HepG2 (cell line): Measurements from ENCODE around the gene LGALS16. TPM values are rescaled to one million over a fixed set of nuclear protein-coding genes. Genes with fewer than 3 reads are reported as not detected.
A peak's percentile ranks its signal among the peaks of the same experiment; 100 is the strongest.

Experiments used
- ATAC-seq: fragments of 200-7000 bp; cut with Tn5 transposase; 3 replicates; pipeline ENCODE4 v1.9.1; 2020; ENCODE audit warnings: mild to moderate bottlenecking, moderate library complexity
- BruUV-seq: library from RNA; stranded (reverse); fragments of 400-500 nt; replicated peaks from 2 replicates; lab custom pipeline; 2021; lab: Mats Ljungman, UMichigan
- CTCF ChIA-PET: fragments of 300-600 bp; formaldehyde crosslinking; extraction: SDS; loops from one replicate; lab custom pipeline; 2021; ENCODE audit warnings: low total read pairs, inconsistent platforms, low intra/inter-chr PET ratio; lab: Yijun Ruan, JAX
- POLR2A ChIA-PET: fragments of 350-600 bp; sonication (Branson Sonifier 250); formaldehyde crosslinking; loops from one replicate; lab custom pipeline; 2020; ENCODE audit warnings: antibody characterized with exemption, inconsistent platforms; lab: Yijun Ruan, JAX
- DNase-seq: peaks from one replicate; pipeline ENCODE4 v3.0.0-alpha.2; 2015; ENCODE audit warnings: low spot score
- FAIRE-seq: peaks from 3 replicates; lab custom pipeline; 2011; peaks lifted over from hg19 to GRCh38; lab: Jason Lieb, UNC
- H2AFZ ChIP-seq: one replicate; pipeline ENCODE4 v1.6.1; 2011; ENCODE audit warnings: low read length, inconsistent platforms
- H3K27ac ChIP-seq: fragments of 300-600 bp; 3 replicates; pipeline ENCODE4 v1.8.0; 2011; ENCODE audit warnings: mixed run types, mild to moderate bottlenecking, mixed read lengths, low read length, inconsistent platforms; ENCODE audit not compliant: insufficient read depth; ENCODE audit errors: extremely low read length
- H3K27me3 ChIP-seq, 2 experiments: fragments of 200-600 bp in 1 of 2; 2 replicates in 1 of 2; 3 replicates in 1 of 2; pipeline versions ENCODE4 v1.6.0 to v1.8.0; 2011; ENCODE audit warnings: low read length in 2 of 2, mild to moderate bottlenecking in 2 of 2, moderate library complexity in 2 of 2, inconsistent platforms in 1 of 2; ENCODE audit not compliant: insufficient read depth in 2 of 2, control insufficient read depth in 1 of 2
- H3K36me3 ChIP-seq, 2 experiments: fragments of 200-600 bp in 1 of 2; replicated peaks in 1 of 2; 2 replicates in 1 of 2; 3 replicates in 1 of 2; pipeline versions ENCODE4 v1.5.1 to v1.8.0; 2011; ENCODE audit warnings: low read length in 2 of 2, inconsistent platforms in 1 of 2; ENCODE audit not compliant: insufficient read depth in 2 of 2, control insufficient read depth in 1 of 2
- H3K4me1 ChIP-seq: 2 replicates; pipeline ENCODE4 v1.5.1; 2012; ENCODE audit warnings: low read length, inconsistent platforms; ENCODE audit not compliant: insufficient read depth
- H3K4me2 ChIP-seq: 2 replicates; pipeline ENCODE4 v1.6.0; 2011; ENCODE audit warnings: low read depth, low read length, inconsistent platforms
- H3K4me3 ChIP-seq, 3 experiments: fragments of 200-600 bp in 1 of 3; sonication (generic), shearing (Covaris generic) in 1 of 3; replicated peaks in 1 of 3; 2 replicates each; pipeline ENCODE4 v1.5.1; 2011 to 2016; ENCODE audit warnings: low read length in 3 of 3, inconsistent platforms in 2 of 3, low read depth in 2 of 3, mild to moderate bottlenecking in 2 of 3, control low read depth in 1 of 3, mixed read lengths in 1 of 3; ENCODE audit not compliant: insufficient read depth in 1 of 3
- H3K79me2 ChIP-seq: one replicate; pipeline ENCODE4 v1.6.1; 2011; ENCODE audit warnings: low read length, inconsistent platforms; ENCODE audit not compliant: insufficient read depth
- H3K9ac ChIP-seq: 2 replicates; pipeline ENCODE4 v1.6.0; 2011; ENCODE audit warnings: mild to moderate bottlenecking, low read depth, low read length, inconsistent platforms; ENCODE audit not compliant: insufficient read depth
- H3K9me3 ChIP-seq: 2 replicates; pipeline ENCODE4 v1.5.1; 2012; ENCODE audit warnings: mild to moderate bottlenecking, low read length
- H4K20me1 ChIP-seq: 2 replicates; pipeline ENCODE4 v1.6.0; 2011; ENCODE audit warnings: inconsistent platforms, mild to moderate bottlenecking, low read length, moderate library complexity; ENCODE audit not compliant: insufficient read depth
- ATF7-NPFF ChIP-seq: sonication (generic); formaldehyde crosslinking; IDR thresholded peaks from 2 replicates; pipeline ENCODE4 v1.8.1; 2023; ENCODE audit warnings: mild to moderate bottlenecking, low read depth, missing genetic modification reagents, moderate library complexity
- CCDC6 ChIP-seq: sonication (generic); formaldehyde crosslinking; IDR thresholded peaks from 2 replicates; pipeline ENCODE4 v1.8.1; 2022; ENCODE audit warnings: mild to moderate bottlenecking, missing genetic modification reagents, moderate library complexity
- FOXA3 ChIP-seq: IDR thresholded peaks from 2 replicates; pipeline ENCODE4 v1.6.1; 2016; ENCODE audit warnings: missing genetic modification reagents, missing compliant biosample characterization
- HDAC1 ChIP-seq: sonication (generic); formaldehyde crosslinking; IDR thresholded peaks from 2 replicates; pipeline ENCODE4 v1.5.1; 2020; ENCODE audit warnings: mild to moderate bottlenecking, missing genetic modification reagents
- KAT8 ChIP-seq: IDR thresholded peaks from 2 replicates; pipeline ENCODE4 v1.6.1; 2016; ENCODE audit warnings: missing genetic modification reagents, missing compliant biosample characterization
- NFIC ChIP-seq: IDR thresholded peaks from 2 replicates; pipeline ENCODE4 v1.6.1; 2012; ENCODE audit warnings: mild to moderate bottlenecking, low read length, inconsistent platforms
- PBX3 ChIP-seq: sonication (generic); formaldehyde crosslinking; IDR thresholded peaks from 2 replicates; pipeline ENCODE4 v1.8.1; 2023; ENCODE audit warnings: missing genetic modification reagents, inconsistent platforms, borderline replicate concordance
- PRMT3 ChIP-seq: sonication (generic); formaldehyde crosslinking; IDR thresholded peaks from 2 replicates; pipeline ENCODE4 v1.8.1; 2022; ENCODE audit warnings: low read depth, mild to moderate bottlenecking, moderate library complexity, missing genetic modification reagents, borderline replicate concordance
- RBM22 ChIP-seq: fragments of 200-400 bp; formaldehyde crosslinking; optimal IDR thresholded peaks from 2 replicates; pipeline ENCODE3; 2017; ENCODE audit warnings: mild to moderate bottlenecking, low read length, moderate library complexity
- SSRP1 ChIP-seq: IDR thresholded peaks from 2 replicates; pipeline ENCODE4 v1.6.1; 2016; ENCODE audit warnings: control low read depth
- ZNF274 ChIP-seq: sonication (generic); formaldehyde crosslinking; IDR thresholded peaks from 2 replicates; pipeline ENCODE4 v1.5.1; 2020; ENCODE audit warnings: mild to moderate bottlenecking, missing genetic modification reagents
- ZNF430 ChIP-seq: sonication (generic); formaldehyde crosslinking; IDR thresholded peaks from 2 replicates; pipeline ENCODE4 v1.9.0; 2021; ENCODE audit warnings: mild to moderate bottlenecking, missing genetic modification reagents
- ZNF644 ChIP-seq: IDR thresholded peaks from 2 replicates; pipeline ENCODE4 v1.6.1; 2016; ENCODE audit warnings: low read depth
- ZNF724P ChIP-seq: sonication (generic); formaldehyde crosslinking; IDR thresholded peaks from 2 replicates; pipeline ENCODE4 v1.8.0; 2022; ENCODE audit warnings: missing genetic modification reagents, borderline replicate concordance
- ZNF780A ChIP-seq: sonication (generic); formaldehyde crosslinking; IDR thresholded peaks from 2 replicates; pipeline ENCODE4 v1.8.0; 2022; ENCODE audit warnings: mild to moderate bottlenecking, missing genetic modification reagents, moderate library complexity
- WGBS: methylation state at CpG from one replicate; pipeline ENCODE4 v1.1.6; 2017; ENCODE audit warnings: low lambda C conversion rate; 5-methylcytosine and 5-hydroxymethylcytosine counted together
- in situ Hi-C: cut with HindIII; loops from 2 replicates; pipeline ENCODE4 v1.10.0; 2017; ENCODE audit warnings: low pct_unique_long_range_greater_than_20kb; ENCODE audit not compliant: extremely low pct_ligation_motif_present
- intact Hi-C: fragments of 100-400 bp; cut with micrococcal nuclease; formaldehyde crosslinking; loops from one replicate; pipeline ENCODE4 v1.10.0; 2022; ENCODE audit not compliant: unreplicated experiment
- polyA plus RNA-seq, 8 experiments: library from polyadenylated mRNA; depleted of rRNA in 3 of 8; stranded (reverse) in 7 of 8; unstranded in 1 of 8; fragments of >200 nt; fragmentation: Illumina TruSeq in 4 of 8; extraction: Trizol in 4 of 8; gene quantifications; 2 replicates each; pipeline versions ENCODE4 v1.2.1 to v1.2.3, GENCODE V29; 2011 to 2016; ENCODE audit warnings: low read depth in 4 of 8, missing spikeins in 1 of 8, mixed read lengths in 1 of 8; ENCODE audit not compliant: insufficient read depth in 1 of 8
- total RNA-seq, 5 experiments: library from RNA; depleted of rRNA; stranded (reverse); fragments of >200 nt; fragmentation: Illumina TruSeq; extraction: Trizol; gene quantifications; 2 replicates each; pipeline ENCODE4 v1.2.3, GENCODE V29; 2016; ENCODE audit warnings: low read depth in 1 of 5
- TF ChIP-seq, protein P1 (sequence below): sonication (generic); formaldehyde crosslinking; IDR thresholded peaks from 2 replicates; pipeline ENCODE4 v1.9.0; 2021; ENCODE audit warnings: missing genetic modification reagents, mild to moderate bottlenecking, borderline replicate concordance
- TF ChIP-seq, protein P2 (sequence below): sonication (generic); formaldehyde crosslinking; IDR thresholded peaks from 2 replicates; pipeline ENCODE4 v1.9.0; 2022; ENCODE audit warnings: low read depth, missing genetic modification reagents
- TF ChIP-seq, protein P3 (sequence below): sonication (generic); formaldehyde crosslinking; IDR thresholded peaks from 2 replicates; pipeline ENCODE4 v1.4.0; 2020; ENCODE audit warnings: missing genetic modification reagents, mild to moderate bottlenecking, borderline replicate concordance

LGALS16 gene
- total and polyA plus RNA-seq, 2 of the 13 experiments (the other 11 are each of a cell fraction or from before 2014, with no cell fraction given), result not detected

DNA sequence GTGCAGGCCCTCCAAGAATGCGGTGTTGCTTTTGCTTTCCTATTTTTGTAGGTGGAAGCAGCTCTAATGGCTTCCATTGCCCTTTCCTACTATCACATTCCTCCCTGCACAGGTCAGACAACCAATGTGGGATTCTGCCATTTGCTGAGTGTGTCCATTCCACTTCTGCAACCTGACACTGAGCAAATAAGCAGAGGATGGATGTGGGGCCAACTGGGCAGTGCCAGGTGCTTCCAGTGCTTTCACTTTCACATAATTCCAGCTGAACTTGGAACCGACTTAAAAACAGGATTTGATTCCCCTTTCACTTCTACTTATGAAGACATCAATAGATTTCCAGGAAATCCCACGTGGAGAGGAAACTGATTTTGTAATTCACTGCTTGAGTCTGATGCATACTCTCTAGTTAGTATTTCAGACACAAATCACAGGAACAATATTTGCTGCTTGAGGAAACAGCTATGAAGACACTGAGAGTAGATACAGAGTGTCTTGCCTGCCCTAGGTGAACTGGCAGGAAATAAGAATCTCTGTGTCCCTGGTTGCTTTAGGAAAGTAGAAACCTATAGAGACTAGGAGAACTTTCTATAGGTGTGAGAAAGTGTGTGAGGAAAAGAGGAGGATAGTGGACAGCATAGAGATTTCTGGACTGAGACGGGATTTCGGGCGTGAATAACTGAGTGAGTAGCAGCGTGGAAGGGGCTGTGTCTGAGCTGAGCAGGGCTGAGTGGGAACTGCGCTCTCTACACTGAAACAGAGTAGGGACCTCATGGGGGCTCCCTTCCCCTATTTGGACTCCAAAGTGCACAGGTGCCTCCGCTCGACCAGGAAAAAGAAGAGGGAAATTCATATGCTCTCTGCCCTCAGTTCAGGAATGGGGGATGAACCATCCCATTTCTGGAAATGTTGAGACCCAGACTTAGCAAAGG lies 22.5 kb downstream of the LGALS16 start:
- H3K36me3 ChIP-seq, result no peaks in the 10 kb centered on the region
- FAIRE-seq (no peak), DNase-seq (peak; percentile 71), ATAC-seq (peak; percentile 92)
- H3K79me2 ChIP-seq, result no peaks in the 10 kb centered on the region
- H4K20me1 ChIP-seq, result no peaks in the 10 kb centered on the region
- H3K4me1 ChIP-seq, result peaks cover 26% of the 10 kb centered on the region
- peak overlapping the region; percentile 50 for H3K4me2 ChIP-seq
- H3K27ac ChIP-seq, result no peak overlapping the region
- no peaks in the 10 kb centered on the region for H3K9me3 ChIP-seq
- in situ Hi-C loops, result no loop called here
- no TSS peak for BruUV-seq
- WGBS, result 42% methylated on average over 10 of the region's 10 CpGs
- CTCF ChIA-PET, result no interaction called here
- no peak overlapping the region for H2AFZ ChIP-seq
- H3K4me3 ChIP-seq, result peak overlapping the region in 1 of 3 experiments; percentile 26; a peak in 1 of 6 replicates
- H3K9ac ChIP-seq, result no peak overlapping the region
- peaks cover 1 to 4% of the 10 kb centered on the region in 2 experiments; a peak in 2 of 5 replicates for H3K27me3 ChIP-seq
- POLR2A ChIA-PET, result no interaction called here
- intact Hi-C loops, result loop anchor here (5.0 kb wide), 1 partner anchor 89 kb away; no protein-coding TSS in a partner anchor
- no peak for TF ChIP-seq NFIC
- TF ChIP-seq RBM22, result no peak
- TF ChIP-seq ZNF780A (CRISPR knock-in tag), result no peak
- TF ChIP-seq CCDC6 (CRISPR knock-in tag), result no peak
- TF ChIP-seq PRMT3 (CRISPR knock-in tag), result no peak
- no peak for TF ChIP-seq ZNF430 (CRISPR knock-in tag)
- TF ChIP-seq, protein P1, sequence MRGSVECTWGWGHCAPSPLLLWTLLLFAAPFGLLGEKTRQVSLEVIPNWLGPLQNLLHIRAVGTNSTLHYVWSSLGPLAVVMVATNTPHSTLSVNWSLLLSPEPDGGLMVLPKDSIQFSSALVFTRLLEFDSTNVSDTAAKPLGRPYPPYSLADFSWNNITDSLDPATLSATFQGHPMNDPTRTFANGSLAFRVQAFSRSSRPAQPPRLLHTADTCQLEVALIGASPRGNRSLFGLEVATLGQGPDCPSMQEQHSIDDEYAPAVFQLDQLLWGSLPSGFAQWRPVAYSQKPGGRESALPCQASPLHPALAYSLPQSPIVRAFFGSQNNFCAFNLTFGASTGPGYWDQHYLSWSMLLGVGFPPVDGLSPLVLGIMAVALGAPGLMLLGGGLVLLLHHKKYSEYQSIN (CRISPR knock-in tag), result no peak
- TF ChIP-seq PBX3 (CRISPR knock-in tag), result no peak
- no peak for TF ChIP-seq ZNF274 (CRISPR knock-in tag)
- TF ChIP-seq HDAC1, result peak; percentile 35; the same call in 1 of the 2 replicates
- TF ChIP-seq KAT8, result 0 out of 2 replicates have a peak, but pooled peaks have one; percentile 33
- no peak for TF ChIP-seq SSRP1 (CRISPR knock-in tag)
- no peak for TF ChIP-seq ZNF724P (CRISPR knock-in tag)
- peak; percentile 91 for TF ChIP-seq FOXA3 (CRISPR knock-in tag)
- TF ChIP-seq, protein P2, sequence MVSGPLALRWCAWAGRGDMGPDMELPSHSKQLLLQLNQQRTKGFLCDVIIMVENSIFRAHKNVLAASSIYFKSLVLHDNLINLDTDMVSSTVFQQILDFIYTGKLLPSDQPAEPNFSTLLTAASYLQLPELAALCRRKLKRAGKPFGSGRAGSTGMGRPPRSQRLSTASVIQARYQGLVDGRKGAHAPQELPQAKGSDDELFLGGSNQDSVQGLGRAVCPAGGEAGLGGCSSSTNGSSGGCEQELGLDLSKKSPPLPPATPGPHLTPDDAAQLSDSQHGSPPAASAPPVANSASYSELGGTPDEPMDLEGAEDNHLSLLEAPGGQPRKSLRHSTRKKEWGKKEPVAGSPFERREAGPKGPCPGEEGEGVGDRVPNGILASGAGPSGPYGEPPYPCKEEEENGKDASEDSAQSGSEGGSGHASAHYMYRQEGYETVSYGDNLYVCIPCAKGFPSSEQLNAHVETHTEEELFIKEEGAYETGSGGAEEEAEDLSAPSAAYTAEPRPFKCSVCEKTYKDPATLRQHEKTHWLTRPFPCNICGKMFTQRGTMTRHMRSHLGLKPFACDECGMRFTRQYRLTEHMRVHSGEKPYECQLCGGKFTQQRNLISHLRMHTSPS, result peak; percentile 81
- TF ChIP-seq ZNF644 (CRISPR knock-in tag), result peak; percentile 97
- TF ChIP-seq, protein P3, sequence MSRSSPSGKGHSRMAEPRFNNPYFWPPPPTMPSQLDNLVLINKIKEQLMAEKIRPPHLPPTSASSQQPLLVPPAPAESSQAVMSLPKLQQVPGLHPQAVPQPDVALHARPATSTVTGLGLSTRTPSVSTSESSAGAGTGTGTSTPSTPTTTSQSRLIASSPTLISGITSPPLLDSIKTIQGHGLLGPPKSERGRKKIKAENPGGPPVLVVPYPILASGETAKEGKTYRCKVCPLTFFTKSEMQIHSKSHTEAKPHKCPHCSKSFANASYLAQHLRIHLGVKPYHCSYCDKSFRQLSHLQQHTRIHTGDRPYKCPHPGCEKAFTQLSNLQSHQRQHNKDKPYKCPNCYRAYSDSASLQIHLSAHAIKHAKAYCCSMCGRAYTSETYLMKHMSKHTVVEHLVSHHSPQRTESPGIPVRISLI (CRISPR knock-in tag), result no peak
- TF ChIP-seq ATF7-NPFF, result no peak
